A549 (cell line): ENCODE data around the gene DTNB. TPM values are rescaled to one million over a fixed set of nuclear protein-coding genes. Genes with fewer than 3 reads are reported as not detected.

Experiments used
- ATAC-seq, 2 experiments: fragments of 200-7000 bp in 1 of 2; fragments of >200 bp in 1 of 2; cut with Nextera tagmentation in 1 of 2; cut with Tn5 transposase in 1 of 2; 3 replicates each; pipeline versions ENCODE4 v1.8.0 to v1.9.1; 2018 to 2020; ENCODE audit warnings: mild to moderate bottlenecking in 1 of 2, moderate library complexity in 1 of 2
- CTCF ChIA-PET: fragments of 300-600 bp; sonication (Branson Sonifier 250); formaldehyde crosslinking; extraction: SDS; loops from one replicate; lab custom pipeline; 2021; ENCODE audit warnings: antibody characterized with exemption, inconsistent platforms; lab: Yijun Ruan, JAX
- POLR2A ChIA-PET: fragments of 350-600 bp; formaldehyde crosslinking; extraction: SDS; loops from one replicate; lab custom pipeline; 2021; ENCODE audit warnings: antibody characterized with exemption, inconsistent platforms; lab: Yijun Ruan, JAX
- DNase-seq, 2 experiments: peaks; one replicate each; pipeline versions ENCODE4 v3.0.0 to v3.0.0-alpha.2; 2011 to 2016; ENCODE audit warnings: low read depth in 1 of 2, low spot score in 1 of 2
- FAIRE-seq: peaks from 2 replicates; lab custom pipeline; 2011; peaks lifted over from hg19 to GRCh38; lab: Jason Lieb, UNC
- H3K27ac ChIP-seq, 2 experiments: fragments of >200 bp; sonication (Bioruptor Twin); formaldehyde crosslinking; 3 replicates each; pipeline ENCODE4 v1.5.1; 2016 to 2017
- H3K4me1 ChIP-seq: fragments of >200 bp; sonication (Bioruptor Twin); formaldehyde crosslinking; 3 replicates; pipeline ENCODE4 v1.6.1; 2016
- H3K4me2 ChIP-seq: fragments of >200 bp; sonication (Bioruptor Twin); formaldehyde crosslinking; 3 replicates; pipeline ENCODE4 v1.6.1; 2016
- H3K4me3 ChIP-seq: fragments of >200 bp; sonication (Bioruptor Twin); formaldehyde crosslinking; 3 replicates; pipeline ENCODE4 v1.5.1; 2016
- H3K9me3 ChIP-seq: fragments of >200 bp; sonication (Bioruptor Twin); formaldehyde crosslinking; 3 replicates; pipeline ENCODE4 v1.6.1; 2016
- ATOH8 ChIP-seq: fragments of 250-450 bp; sonication (Bioruptor Pico); IDR thresholded peaks from 2 replicates; pipeline ENCODE4 v1.5.0; 2020; ENCODE audit warnings: low read depth, mild to moderate bottlenecking, moderate library complexity
- CBX8 ChIP-seq: fragments of 200-600 bp; sonication (generic); IDR thresholded peaks from 2 replicates; pipeline ENCODE4 v1.6.1; 2016
- CEBPB ChIP-seq, 2 experiments: fragments of >200 bp in 1 of 2; sonication (Bioruptor Twin) in 1 of 2; formaldehyde crosslinking in 1 of 2; IDR thresholded peaks; 2 replicates each; pipeline ENCODE4 v1.6.1; 2012 to 2016
- EHMT2 ChIP-seq: fragments of 200-600 bp; sonication (generic); IDR thresholded peaks from 2 replicates; pipeline ENCODE4 v1.6.1; 2016; ENCODE audit warnings: antibody characterized with exemption, low read depth, mild to moderate bottlenecking, moderate library complexity
- FOSB ChIP-seq: fragments of 250-450 bp; sonication (Bioruptor Pico); IDR thresholded peaks from 2 replicates; pipeline ENCODE4 v1.5.0; 2020; ENCODE audit warnings: mild to moderate bottlenecking, moderate library complexity
- FOSL2 ChIP-seq, 2 experiments: fragments of 450-650 bp in 1 of 2; fragments of >200 bp in 1 of 2; sonication (Bioruptor Twin) in 1 of 2; formaldehyde crosslinking; IDR thresholded peaks; 2 replicates each; pipeline versions ENCODE4 v1.5.0 to v1.6.1; 2016 to 2020; ENCODE audit warnings: mild to moderate bottlenecking in 1 of 2, moderate library complexity in 1 of 2
- FOXS1 ChIP-seq: fragments of 250-450 bp; sonication (Bioruptor Pico); IDR thresholded peaks from 2 replicates; pipeline ENCODE4 v1.5.0; 2020; ENCODE audit warnings: mild to moderate bottlenecking, moderate library complexity
- GATA3 ChIP-seq: IDR thresholded peaks from 2 replicates; pipeline ENCODE4 v1.6.1; 2012; ENCODE audit warnings: borderline replicate concordance
- HDAC2 ChIP-seq: fragments of 200-600 bp; sonication (generic); IDR thresholded peaks from 2 replicates; pipeline ENCODE4 v1.6.1; 2016
- HEYL ChIP-seq: fragments of 250-450 bp; sonication (Bioruptor Pico); IDR thresholded peaks from 2 replicates; pipeline ENCODE4 v1.8.0; 2021; ENCODE audit warnings: mild to moderate bottlenecking, moderate library complexity
- HOXA7 ChIP-seq: fragments of 250-450 bp; sonication (Bioruptor Pico); IDR thresholded peaks from 2 replicates; pipeline ENCODE4 v1.5.0; 2020; ENCODE audit warnings: mild to moderate bottlenecking, moderate library complexity
- JUN ChIP-seq, 2 experiments: fragments of >200 bp; sonication (Bioruptor Twin); formaldehyde crosslinking; IDR thresholded peaks; 2 replicates in 1 of 2; 3 replicates in 1 of 2; pipeline ENCODE4 v1.6.1; 2016 to 2017
- JUNB ChIP-seq: fragments of >200 bp; sonication (Bioruptor Twin); formaldehyde crosslinking; IDR thresholded peaks from 2 replicates; pipeline ENCODE4 v1.6.1; 2016
- MAFK ChIP-seq: fragments of 450-650 bp; IDR thresholded peaks from 2 replicates; pipeline ENCODE4 v1.6.1; 2014; ENCODE audit not compliant: partially characterized antibody
- MAX ChIP-seq: IDR thresholded peaks from 2 replicates; pipeline ENCODE4 v1.6.1; 2012
- NPAS2 ChIP-seq: fragments of 250-450 bp; sonication (Bioruptor Pico); IDR thresholded peaks from 2 replicates; pipeline ENCODE4 v1.8.0; 2022; ENCODE audit warnings: mild to moderate bottlenecking, moderate library complexity, borderline replicate concordance
- POLR2A ChIP-seq: IDR thresholded peaks from 2 replicates; pipeline ENCODE4 v1.6.1; 2012; ENCODE audit warnings: mild to moderate bottlenecking, low read length
- POLR2AphosphoS2 ChIP-seq: conservative IDR thresholded peaks from 2 replicates; pipeline ENCODE4 v1.6.1; 2012; ENCODE audit warnings: low read length, improper control_type of control experiment, inconsistent platforms
- RCOR1 ChIP-seq: fragments of 150-350 bp; IDR thresholded peaks from 2 replicates; pipeline ENCODE4 v1.6.1; 2014; ENCODE audit warnings: antibody characterized with exemption, low read length, low read depth
- RFX5 ChIP-seq: fragments of 450-650 bp; IDR thresholded peaks from 2 replicates; pipeline ENCODE4 v1.7.1; 2014; ENCODE audit warnings: antibody characterized with exemption, mild to moderate bottlenecking, moderate library complexity
- SREBF2 ChIP-seq: fragments of 450-650 bp; IDR thresholded peaks from 2 replicates; pipeline ENCODE4 v1.6.1; 2014; ENCODE audit warnings: mild to moderate bottlenecking, moderate library complexity
- ZC3H11A ChIP-seq: fragments of 450-650 bp; IDR thresholded peaks from 2 replicates; pipeline ENCODE4 v1.6.1; 2014; ENCODE audit warnings: antibody characterized with exemption, mild to moderate bottlenecking
- ZFP36 ChIP-seq: fragments of 450-650 bp; IDR thresholded peaks from 2 replicates; pipeline ENCODE4 v1.6.1; 2014; ENCODE audit warnings: borderline replicate concordance; ENCODE audit not compliant: partially characterized antibody
- WGBS: methylation state at CpG from one replicate; pipeline ENCODE4 v1.1.6; 2017; ENCODE audit errors: missing lambda C conversion rate; 5-methylcytosine and 5-hydroxymethylcytosine counted together
- polyA plus RNA-seq, 4 experiments: library from polyadenylated mRNA; depleted of rRNA in 3 of 4; stranded (reverse); fragments of >200 nt; fragmentation: RNase III in 1 of 4; extraction: RNeasy Plus Mini Kit Qiagen cat#74134 plus additional on column Dnase treatment in 1 of 4; gene quantifications; 2 replicates in 3 of 4; 3 replicates in 1 of 4; pipeline ENCODE4 v1.2.3, GENCODE V29; 2011 to 2017
- TF ChIP-seq, protein P1 (sequence below): fragments of >200 bp; sonication (Bioruptor Twin); formaldehyde crosslinking; IDR thresholded peaks from 3 replicates; pipeline ENCODE4 v1.6.1; 2016
- TF ChIP-seq, protein P2 (sequence below): fragments of >200 bp; sonication (Bioruptor Twin); formaldehyde crosslinking; IDR thresholded peaks from 2 replicates; pipeline ENCODE4 v1.6.1; 2016

The DTNB gene
- polyA plus RNA-seq, 2 of the 4 experiments (the other 2 are of a cell fraction) = 11.2 to 32.6 TPM

GRCh38 chr2:25672494-25673299 lies 680 bp downstream of the DTNB start:
- Histone ChIP-seq H3K4me3 (peak overlapping the region; percentile 79), H3K4me1 (peaks cover 13% of the 10 kb centered on the region), H3K27ac (peak overlapping the region; percentile 85 to 93), H3K4me2 (peak overlapping the region; percentile 89), H3K9me3 (no peaks in the 10 kb centered on the region)
- TF ChIP-seq HDAC2 (no peak), FOSB (CRISPR knock-in tag) (no peak), CEBPB (IDR thresholded peaks at IDR 0.05) (peak; percentile 12 to 30; a peak in 1 of 4 replicates), MAFK (no peak), HOXA7 (no peak), MAX (no peak), ZFP36 (no peak)
- TF ChIP-seq, protein P1, sequence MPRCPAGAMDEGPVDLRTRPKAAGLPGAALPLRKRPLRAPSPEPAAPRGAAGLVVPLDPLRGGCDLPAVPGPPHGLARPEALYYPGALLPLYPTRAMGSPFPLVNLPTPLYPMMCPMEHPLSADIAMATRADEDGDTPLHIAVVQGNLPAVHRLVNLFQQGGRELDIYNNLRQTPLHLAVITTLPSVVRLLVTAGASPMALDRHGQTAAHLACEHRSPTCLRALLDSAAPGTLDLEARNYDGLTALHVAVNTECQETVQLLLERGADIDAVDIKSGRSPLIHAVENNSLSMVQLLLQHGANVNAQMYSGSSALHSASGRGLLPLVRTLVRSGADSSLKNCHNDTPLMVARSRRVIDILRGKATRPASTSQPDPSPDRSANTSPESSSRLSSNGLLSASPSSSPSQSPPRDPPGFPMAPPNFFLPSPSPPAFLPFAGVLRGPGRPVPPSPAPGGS = no peak
- ATAC-seq = peak; percentile 82
- ChIA-PET CTCF (interaction anchor here (1.0 to 16.0 kb wide), 7 partner anchors 8 to 311 kb away, joined by 3 to 414 read pairs (median 4); no protein-coding TSS in a partner anchor), POLR2A (interaction anchor here (1.1 to 1.8 kb wide), 4 partner anchors 8 to 37 kb away, joined by 3 to 9 read pairs (median 4); no protein-coding TSS in a partner anchor)
- 9% methylated on average over 36 of the region's 60 CpGs for WGBS
- DNase-seq = peak; percentile 50 to 65
- FAIRE-seq = no peak

GRCh38 chr2:25671622-25672021 lies 1.8 kb downstream of the DTNB start:
- 90% methylated on average over 2 of the region's 2 CpGs for WGBS
- Histone ChIP-seq H3K27ac (no peak overlapping the region), H3K9me3 (no peaks in the 10 kb centered on the region), H3K4me1 (peaks cover 13% of the 10 kb centered on the region), H3K4me3 (no peak overlapping the region; the same call in 2 of the 3 replicates), H3K4me2 (peak overlapping the region; percentile 89)
- ChIA-PET CTCF (interaction anchor here (0.6 to 16.0 kb wide), 6 partner anchors 26 to 1042 kb away, joined by 3 to 414 read pairs (median 4); no protein-coding TSS in a partner anchor), POLR2A (no interaction called here)
- no peak for TF ChIP-seq HEYL (CRISPR knock-in tag)
- TF ChIP-seq, protein P2, sequence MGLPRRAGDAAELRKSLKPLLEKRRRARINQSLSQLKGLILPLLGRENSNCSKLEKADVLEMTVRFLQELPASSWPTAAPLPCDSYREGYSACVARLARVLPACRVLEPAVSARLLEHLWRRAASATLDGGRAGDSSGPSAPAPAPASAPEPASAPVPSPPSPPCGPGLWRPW = no peak
- no peak for TF ChIP-seq POLR2A
- no peak for TF ChIP-seq ATOH8 (CRISPR knock-in tag)
- no peak for TF ChIP-seq EHMT2
- no peak for TF ChIP-seq GATA3
- no peak for TF ChIP-seq POLR2AphosphoS2
- no peak for TF ChIP-seq JUN (IDR thresholded peaks at IDR 0.05)
- no peak for TF ChIP-seq JUNB
- TF ChIP-seq, protein P1 = no peak
- TF ChIP-seq CBX8 = no peak
- no peak for TF ChIP-seq FOXS1
- ATAC-seq (no peak), FAIRE-seq (no peak), DNase-seq (no peak)

GRCh38 chr2:25669520-25669919 lies 3.9 kb downstream of the DTNB start:
- H3K27ac ChIP-seq = no peak overlapping the region
- POLR2A ChIA-PET = no interaction called here
- TF ChIP-seq ZC3H11A (no peak), POLR2A (no peak), MAFK (no peak), NPAS2 (CRISPR knock-in tag) (no peak), FOSL2 (IDR thresholded peaks at IDR 0.05) (no peak), FOSL2 (CRISPR knock-in tag; IDR thresholded peaks at IDR 0.05) (no peak), HDAC2 (no peak), RFX5 (no peak), HEYL (CRISPR knock-in tag) (no peak), RCOR1 (no peak), SREBF2 (no peak)
- CTCF ChIA-PET = interaction anchor here (16.0 kb wide), 1 partner anchor 60 kb away, joined by 414 read pairs; no protein-coding TSS in a partner anchor
- peaks cover 21% of the 10 kb centered on the region for H3K4me1 ChIP-seq
- no peak overlapping the region for H3K4me3 ChIP-seq
- ATAC-seq (no peak), FAIRE-seq (no peak), DNase-seq (no peak)
- no peaks in the 10 kb centered on the region for H3K9me3 ChIP-seq
- WGBS = 92% methylated on average over 7 of the region's 7 CpGs
- no peak overlapping the region for H3K4me2 ChIP-seq
